Heart left ventricle (tissue), 16 donors: ENCODE measurements around the gene XYLT1. TPM values are rescaled to one million over a fixed set of nuclear protein-coding genes. Genes with fewer than 3 reads are reported as not detected.

ENCODE experiments used
- ATAC-seq, 4 donors: fragments of 200-7000 bp; cut with Tn5 transposase; one replicate each; pipeline ENCODE4 v1.9.1; 2020 to 2022; ENCODE audit warnings: moderate library complexity in 4 of 4, mild to moderate bottlenecking in 3 of 4, moderate number of reproducible peaks in 1 of 4
- DNase-seq, 5 donors: peaks; one replicate each; pipeline ENCODE4 v3.0.0-alpha.2; 2020
- H3K27ac ChIP-seq, 12 donors: fragments of 200-600 bp; sonication (generic) in 4 of 12; one replicate each; pipeline versions ENCODE4 v1.5.0 to v1.8.0; 2016 to 2022; ENCODE audit warnings: mild to moderate bottlenecking in 2 of 12
- H3K27me3 ChIP-seq, 9 donors: fragments of 200-600 bp; sonication (generic) in 2 of 9; one replicate each; pipeline versions ENCODE4 v1.5.1 to v1.8.0; 2016 to 2022; ENCODE audit warnings: mild to moderate bottlenecking in 3 of 9
- H3K36me3 ChIP-seq, 9 donors: fragments of 200-600 bp; sonication (generic) in 2 of 9; one replicate each; pipeline versions ENCODE4 v1.5.0 to v1.8.0; 2018 to 2022; ENCODE audit warnings: mild to moderate bottlenecking in 2 of 9
- H3K4me1 ChIP-seq, 12 donors: fragments of 200-600 bp; sonication (generic) in 4 of 12; one replicate each; pipeline versions ENCODE4 v1.5.0 to v1.8.0; 2016 to 2022; ENCODE audit warnings: mild to moderate bottlenecking in 3 of 12
- H3K4me3 ChIP-seq, 12 donors: fragments of 200-600 bp; sonication (generic) in 4 of 12; one replicate each; pipeline versions ENCODE4 v1.5.0 to v1.8.0; 2017 to 2022; ENCODE audit warnings: mild to moderate bottlenecking in 9 of 12, moderate library complexity in 4 of 12
- H3K9me3 ChIP-seq, 12 donors: fragments of 200-600 bp; sonication (generic) in 4 of 12; one replicate each; pipeline versions ENCODE4 v1.5.0 to v1.8.0; 2016 to 2022; ENCODE audit warnings: mild to moderate bottlenecking in 1 of 12
- POLR2A ChIP-seq, 2 donors: fragments of 450-650 bp; IDR thresholded peaks; one replicate each; pipeline ENCODE4 v1.6.1; 2017; ENCODE audit warnings: antibody characterized with exemption in 2 of 2, mild to moderate bottlenecking in 2 of 2, moderate library complexity in 2 of 2
- WGBS, 4 donors: extraction: QIAGEN DNeasy Blood & Tissue Kit in 2 of 4; methylation state at CpG; one replicate each; pipeline versions ENCODE4 v1.1.5 to v1.1.7; 2013 to 2018; 5-methylcytosine and 5-hydroxymethylcytosine counted together
- intact Hi-C, 10 donors: fragments of 100-400 bp; cut with DNase I; formaldehyde crosslinking; loops; one replicate each; pipeline versions ENCODE4 v1.11.1 to v1.14.2; 2022
- polyA plus RNA-seq, 2 donors: library from polyadenylated mRNA; stranded (reverse); fragments of 200-250 nt; gene quantifications; one replicate each; pipeline ENCODE4 v1.2.3, GENCODE V29; 2013
- total RNA-seq, 9 donors: library from RNA; depleted of rRNA in 2 of 9; stranded (reverse); fragments of >200 nt in 2 of 9; fragmentation: NEBNext Ultra II Directional in 3 of 9; extraction: Animal tissue kit (Norgen Biotek cat#: 25700) in 3 of 9; gene quantifications; one replicate each; pipeline versions ENCODE4 v1.1.0 to v1.2.4, GENCODE V29; 2016 to 2023
- TF ChIP-seq, protein P1 (sequence below), 12 donors: fragments of 200-600 bp; sonication (generic) in 4 of 12; IDR thresholded peaks; one replicate each; pipeline versions ENCODE4 v1.5.0 to v1.8.0; 2018 to 2022; ENCODE audit warnings: antibody characterized with exemption in 12 of 12, mild to moderate bottlenecking in 5 of 12
- donor health status: ischemic (EF 13 %, LVEDD 7.1; RV severe dilation, severe dysfunction).
- donor health status: healthy with polysubstance abuse.
- donor health status: DM: no; HTN: yes; CAD: no.
- donor health status: DM: no; HTN: no; CAD: no.
- donor health status: ischemic (EF 25% LVEDD 6.9; RV normal size, moderate dysfunction).
- donor health status: ischemic (EF 25% LVEDD 5.7; RV mildly dilated, moderate dysfunction).
- donor health status: healthy.
- donor health status: DM: yes; HTN: yes; CAD: no.
- donor health status: ischemic (EF 35%, LVEDD 5.7; RV mildly dilated, moderate dysfunction).
- donor health status: nonischemic (EF 11% LVEDD 7.7; RV severe dilation, severe dysfunction).
- donor health status: DM: yes; HTN: yes; CAD: no.
- donor health status: PGD.
- donor health status: ischemic (EF 29% LVEDD 5.4; RV normal size, mild dysfunction).
- donor health status: nonischemic (EF 23%, LVEDD 6.1; RV moderate dilation, normal function).

The XYLT1 gene
- total and polyA plus RNA-seq, 11 donors: 0.46 to 12.3 (median 2.4) TPM

DNA sequence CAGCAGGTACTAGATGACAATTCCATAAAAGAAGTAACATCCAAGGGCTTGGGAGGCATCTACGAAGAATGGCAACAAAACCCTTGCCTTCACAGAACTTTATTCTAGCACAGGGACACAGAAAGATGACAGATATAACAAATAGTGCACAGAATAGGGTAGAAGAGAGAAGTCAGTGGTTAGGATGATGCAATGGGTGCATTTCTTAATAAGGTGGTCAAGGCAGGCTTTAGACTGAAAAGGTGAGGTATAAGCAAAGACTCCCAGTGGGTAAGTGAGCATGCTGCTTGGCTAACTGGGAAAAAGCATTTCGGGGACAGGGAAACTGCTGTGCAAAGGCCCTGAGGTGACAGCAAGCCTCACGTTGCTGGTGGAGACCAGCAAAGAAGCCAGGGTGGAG is 175.9 kb downstream of the XYLT1 start:
- intact Hi-C loops: loop anchor here in 2 of 10 donors (5.0 to 10.0 kb wide), 2 partner anchors 50 to 167 kb away; no protein-coding TSS in a partner anchor
- Histone ChIP-seq H3K9me3 (no peaks in the 10 kb centered on the region), H3K27me3 (no peaks in the 10 kb centered on the region), H3K4me3 (no peak overlapping the region), H3K36me3 (no peaks in the 10 kb centered on the region), H3K27ac (no peak overlapping the region), H3K4me1 (peaks cover 0 to 24% (median 6%) of the 10 kb centered on the region in 12 donors)
- DNase-seq (no peak), ATAC-seq (no peak)
- TF ChIP-seq POLR2A (IDR thresholded peaks at IDR 0.05): no peak
- TF ChIP-seq, protein P1, sequence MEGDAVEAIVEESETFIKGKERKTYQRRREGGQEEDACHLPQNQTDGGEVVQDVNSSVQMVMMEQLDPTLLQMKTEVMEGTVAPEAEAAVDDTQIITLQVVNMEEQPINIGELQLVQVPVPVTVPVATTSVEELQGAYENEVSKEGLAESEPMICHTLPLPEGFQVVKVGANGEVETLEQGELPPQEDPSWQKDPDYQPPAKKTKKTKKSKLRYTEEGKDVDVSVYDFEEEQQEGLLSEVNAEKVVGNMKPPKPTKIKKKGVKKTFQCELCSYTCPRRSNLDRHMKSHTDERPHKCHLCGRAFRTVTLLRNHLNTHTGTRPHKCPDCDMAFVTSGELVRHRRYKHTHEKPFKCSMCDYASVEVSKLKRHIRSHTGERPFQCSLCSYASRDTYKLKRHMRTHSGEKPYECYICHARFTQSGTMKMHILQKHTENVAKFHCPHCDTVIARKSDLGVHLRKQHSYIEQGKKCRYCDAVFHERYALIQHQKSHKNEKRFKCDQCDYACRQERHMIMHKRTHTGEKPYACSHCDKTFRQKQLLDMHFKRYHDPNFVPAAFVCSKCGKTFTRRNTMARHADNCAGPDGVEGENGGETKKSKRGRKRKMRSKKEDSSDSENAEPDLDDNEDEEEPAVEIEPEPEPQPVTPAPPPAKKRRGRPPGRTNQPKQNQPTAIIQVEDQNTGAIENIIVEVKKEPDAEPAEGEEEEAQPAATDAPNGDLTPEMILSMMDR (IDR thresholded peaks at IDR 0.05): no peak
- 90 to 94% (median 92%) methylated on average over 3 of the region's 3 CpGs for WGBS, 4 donors

DNA sequence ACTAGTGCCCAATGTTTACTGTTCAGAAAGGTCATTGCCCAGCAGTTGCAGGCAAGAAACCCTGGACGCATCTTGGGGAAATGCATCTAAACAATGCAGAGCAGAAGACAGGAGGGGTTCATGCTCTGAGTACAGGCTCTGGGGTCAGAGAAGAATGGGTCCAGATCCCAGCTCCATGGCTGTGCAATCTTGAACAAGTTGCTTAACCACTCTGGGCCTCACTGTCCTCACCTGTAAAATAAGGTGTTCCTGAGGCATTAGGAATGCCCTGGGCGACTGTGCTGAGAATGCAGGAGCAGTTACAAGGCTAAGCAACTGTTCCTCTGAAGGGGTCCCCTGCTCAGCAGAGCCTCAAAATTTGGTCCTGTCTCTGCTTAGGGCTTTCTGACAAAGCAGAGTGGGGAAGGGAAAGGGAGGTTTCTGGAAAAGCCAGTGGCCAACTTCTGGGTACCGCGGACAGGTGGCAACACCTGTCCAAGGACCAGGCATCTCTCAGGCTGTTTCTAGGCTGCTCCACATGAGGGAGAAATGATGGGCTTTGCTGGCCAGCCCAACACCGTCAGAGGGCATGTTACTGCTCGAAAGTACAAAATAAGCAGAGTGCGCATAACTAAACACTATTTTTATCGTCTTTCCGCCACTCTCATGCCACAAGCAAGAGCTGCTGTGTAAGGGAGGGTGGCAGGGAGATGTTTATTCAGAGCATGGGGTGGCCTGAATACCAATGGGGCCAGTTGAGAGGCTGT is 176.8 kb downstream of the XYLT1 start:
- Histone ChIP-seq H3K4me1 (peaks cover 0 to 24% (median 6%) of the 10 kb centered on the region in 12 donors), H3K27ac (no peak overlapping the region), H3K27me3 (no peaks in the 10 kb centered on the region), H3K4me3 (no peak overlapping the region), H3K36me3 (no peaks in the 10 kb centered on the region), H3K9me3 (no peaks in the 10 kb centered on the region)
- intact Hi-C loops: loop anchor here in 1 of 10 donors (10.0 kb wide), 1 partner anchor 51 kb away; no protein-coding TSS in a partner anchor
- DNase-seq (no peak), ATAC-seq (peak in 3 of 4 donors; percentile 7 to 40 (median 36))
- TF ChIP-seq POLR2A (IDR thresholded peaks at IDR 0.05): no peak
- TF ChIP-seq, protein P1 (IDR thresholded peaks at IDR 0.05): no peak
- WGBS, 4 donors: 73 to 78% (median 73%) methylated on average over 9 of the region's 9 CpGs

DNA sequence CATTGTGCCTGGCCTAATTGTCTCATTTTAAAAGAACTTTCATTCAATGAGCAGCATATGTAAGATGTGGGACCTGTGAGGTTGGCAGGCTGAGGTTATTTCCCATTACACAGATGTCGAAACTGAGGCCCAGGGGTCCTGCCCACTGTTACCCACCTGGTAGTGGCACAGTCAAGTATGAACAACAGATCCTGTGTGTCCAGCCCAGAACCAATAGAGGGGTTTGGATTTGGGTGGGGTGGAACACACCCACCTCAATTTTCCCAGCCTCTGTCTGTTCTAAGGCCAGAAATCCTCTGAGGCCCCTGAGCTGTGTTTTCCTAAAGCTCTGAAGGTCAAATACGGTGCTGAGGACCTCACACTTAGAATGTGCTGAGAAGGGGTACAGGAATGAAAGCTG is 179.5 kb downstream of the XYLT1 start:
- Histone ChIP-seq H3K9me3 (peaks cover 0 to 4% (median 0%) of the 10 kb centered on the region in 12 donors), H3K36me3 (no peaks in the 10 kb centered on the region), H3K4me1 (peaks cover 0 to 19% (median 2%) of the 10 kb centered on the region in 12 donors), H3K27me3 (no peaks in the 10 kb centered on the region), H3K4me3 (no peak overlapping the region), H3K27ac (no peak overlapping the region)
- intact Hi-C loops: loop anchor here in 1 of 10 donors (10.0 kb wide), 1 partner anchor 54 kb away; no protein-coding TSS in a partner anchor
- ATAC-seq (no peak), DNase-seq (no peak)
- WGBS, 4 donors: 77 to 97% (median 88%) methylated on average over 1 to 2 of the region's 2 CpGs
- TF ChIP-seq, protein P1 (IDR thresholded peaks at IDR 0.05): no peak
- TF ChIP-seq POLR2A (IDR thresholded peaks at IDR 0.05): no peak
